H1 (cell line): ENCODE measurements around the gene COTL1. TPM values are rescaled to one million over a fixed set of nuclear protein-coding genes. Genes with fewer than 3 reads are reported as not detected.

ENCODE experiments used
- CTCF ChIA-PET: fragments of 300-600 bp; sonication (Branson Sonifier 250); formaldehyde crosslinking; loops from one replicate; lab custom pipeline; 2021; ENCODE audit not compliant: partially characterized antibody; lab: Charles Lee
- POLR2A ChIA-PET: fragments of 300-600 bp; sonication (Branson Sonifier 250); formaldehyde crosslinking; loops from one replicate; lab custom pipeline; 2021; ENCODE audit warnings: inconsistent platforms; ENCODE audit not compliant: partially characterized antibody; lab: Charles Lee
- DNase-seq, 2 experiments: peaks; one replicate each; pipeline versions ENCODE4 v3.0.0 to v3.0.0-alpha.2; 2010 to 2022; ENCODE audit warnings: low spot score in 2 of 2, low read depth in 1 of 2, mixed read lengths in 1 of 2
- FAIRE-seq: peaks from 2 replicates; lab custom pipeline; 2011; peaks lifted over from hg19 to GRCh38; lab: Jason Lieb, UNC
- H2AFZ ChIP-seq: 2 replicates; pipeline ENCODE4 v1.8.1; 2012; ENCODE audit warnings: low read length, inconsistent platforms
- H2AK5ac ChIP-seq: 2 replicates; pipeline ENCODE4 v1.6.1; 2013; ENCODE audit warnings: low read depth, low read length
- H2BK120ac ChIP-seq: replicated peaks from 2 replicates; pipeline ENCODE3; 2013; ENCODE audit warnings: low read depth, low read length, inconsistent platforms
- H2BK12ac ChIP-seq: 2 replicates; pipeline ENCODE4 v1.6.1; 2013; ENCODE audit warnings: low read depth, low read length
- H2BK15ac ChIP-seq: 2 replicates; pipeline ENCODE4 v1.6.1; 2013; ENCODE audit warnings: low read length
- H2BK20ac ChIP-seq: 2 replicates; pipeline ENCODE4 v1.6.1; 2013; ENCODE audit warnings: low read length
- H2BK5ac ChIP-seq: 2 replicates; pipeline ENCODE4 v1.6.1; 2013; ENCODE audit warnings: low read depth, low read length
- H3K14ac ChIP-seq: 2 replicates; pipeline ENCODE4 v1.6.1; 2013; ENCODE audit warnings: inconsistent platforms; ENCODE audit not compliant: insufficient read length
- H3K18ac ChIP-seq: 2 replicates; pipeline ENCODE4 v1.6.1; 2013; ENCODE audit warnings: low read length; ENCODE audit errors: extremely low read depth
- H3K23ac ChIP-seq: 2 replicates; pipeline ENCODE4 v1.6.1; 2013; ENCODE audit warnings: inconsistent platforms; ENCODE audit not compliant: insufficient read length
- H3K23me2 ChIP-seq: 2 replicates; pipeline ENCODE4 v1.6.1; 2013; ENCODE audit warnings: low read depth, low read length
- H3K27ac ChIP-seq: 2 replicates; pipeline ENCODE4 v1.6.1; 2011; ENCODE audit warnings: low read depth, low read length, inconsistent platforms
- H3K27me3 ChIP-seq, 4 experiments: replicated peaks in 1 of 4; 1 replicate in 1 of 4; 2 replicates in 3 of 4; pipeline versions ENCODE4 v1.6.1 to v1.8.1; 2011 to 2013; ENCODE audit warnings: low read length in 3 of 4, mild to moderate bottlenecking in 3 of 4, inconsistent platforms in 2 of 4, mixed read lengths in 2 of 4, moderate library complexity in 1 of 4; ENCODE audit not compliant: control insufficient read depth in 3 of 4, insufficient read depth in 3 of 4; ENCODE audit errors: extremely low read depth in 1 of 4
- H3K36me3 ChIP-seq, 4 experiments: 2 replicates each; pipeline versions ENCODE4 v1.6.1 to v1.8.1; 2011 to 2013; ENCODE audit warnings: mild to moderate bottlenecking in 4 of 4, low read length in 3 of 4, moderate library complexity in 2 of 4, control low read depth in 1 of 4, inconsistent platforms in 1 of 4; ENCODE audit not compliant: insufficient read depth in 4 of 4, control insufficient read depth in 2 of 4
- H3K4ac ChIP-seq: replicated peaks from 2 replicates; pipeline ENCODE3; 2013; ENCODE audit warnings: low read length, low read depth, mixed read lengths, inconsistent platforms; ENCODE audit not compliant: insufficient read length
- H3K4me1 ChIP-seq, 4 experiments: replicated peaks in 1 of 4; 1 replicate in 1 of 4; 2 replicates in 3 of 4; pipeline versions ENCODE4 v1.6.1 to v1.8.1; 2011 to 2013; ENCODE audit warnings: low read length in 3 of 4, inconsistent platforms in 2 of 4, mixed read lengths in 1 of 4; ENCODE audit not compliant: insufficient read depth in 4 of 4, control insufficient read depth in 3 of 4
- H3K4me2 ChIP-seq, 2 experiments: 2 replicates each; pipeline versions ENCODE4 v1.6.1 to v1.8.1; 2011 to 2013; ENCODE audit warnings: low read depth in 2 of 2, low read length in 2 of 2, control low read depth in 1 of 2, inconsistent platforms in 1 of 2, mild to moderate bottlenecking in 1 of 2; ENCODE audit not compliant: insufficient read depth in 1 of 2
- H3K4me3 ChIP-seq, 4 experiments: fragments of 200-600, 300-600 bp in 1 of 4; sonication (generic), shearing (Covaris generic), sonication (Bioruptor Twin) in 1 of 4; 2 replicates each; pipeline versions ENCODE4 v1.5.1 to v1.8.1; 2011 to 2016; ENCODE audit warnings: low read length in 4 of 4, low read depth in 3 of 4, control low read depth in 2 of 4, inconsistent platforms in 2 of 4, mild to moderate bottlenecking in 2 of 4, mixed read lengths in 1 of 4, moderate library complexity in 1 of 4; ENCODE audit not compliant: insufficient read depth in 2 of 4; ENCODE audit errors: extremely low read depth in 1 of 4
- H3K56ac ChIP-seq: replicated peaks from 2 replicates; pipeline ENCODE3; 2013; ENCODE audit warnings: low read depth, mild to moderate bottlenecking, mixed read lengths, low read length, inconsistent platforms; ENCODE audit not compliant: insufficient read length
- H3K79me1 ChIP-seq: 2 replicates; pipeline ENCODE4 v1.6.1; 2013; ENCODE audit warnings: low read depth, low read length, control low read depth
- H3K79me2 ChIP-seq, 2 experiments: 2 replicates each; pipeline versions ENCODE4 v1.6.1 to v1.8.1; 2012 to 2013; ENCODE audit warnings: low read length in 2 of 2, mild to moderate bottlenecking in 2 of 2, inconsistent platforms in 1 of 2; ENCODE audit not compliant: insufficient read depth in 2 of 2, control insufficient read depth in 1 of 2
- H3K9ac ChIP-seq, 4 experiments: replicated peaks in 1 of 4; 1 replicate in 1 of 4; 2 replicates in 3 of 4; pipeline versions ENCODE4 v1.6.1 to v1.8.1; 2011 to 2013; ENCODE audit warnings: low read depth in 3 of 4, low read length in 3 of 4, control low read depth in 2 of 4, mild to moderate bottlenecking in 2 of 4, moderate library complexity in 2 of 4, inconsistent platforms in 1 of 4; ENCODE audit errors: extremely low read depth in 1 of 4
- H3K9me3 ChIP-seq, 2 experiments: 2 replicates each; pipeline versions ENCODE4 v1.6.1 to v1.8.1; 2012 to 2013; ENCODE audit warnings: mild to moderate bottlenecking in 2 of 2, moderate library complexity in 2 of 2, control low read depth in 1 of 2, inconsistent platforms in 1 of 2, low read depth in 1 of 2, low read length in 1 of 2, mixed read lengths in 1 of 2; ENCODE audit not compliant: insufficient read depth in 2 of 2
- H4K20me1 ChIP-seq, 2 experiments: replicated peaks in 1 of 2; 2 replicates each; pipeline versions ENCODE3 to v1.8.1; 2011 to 2013; ENCODE audit warnings: inconsistent platforms in 2 of 2, low read length in 2 of 2, mild to moderate bottlenecking in 1 of 2; ENCODE audit not compliant: insufficient read depth in 2 of 2, control insufficient read depth in 1 of 2
- H4K5ac ChIP-seq: 2 replicates; pipeline ENCODE4 v1.6.1; 2013; ENCODE audit warnings: low read length, low read depth, mixed read lengths, inconsistent platforms; ENCODE audit not compliant: insufficient read length
- H4K8ac ChIP-seq: 2 replicates; pipeline ENCODE4 v1.8.0; 2013; ENCODE audit warnings: mild to moderate bottlenecking, moderate library complexity, low read length, inconsistent platforms; ENCODE audit not compliant: insufficient read depth; ENCODE audit errors: extremely low read depth
- H4K91ac ChIP-seq: replicated peaks from 2 replicates; pipeline ENCODE3; 2013; ENCODE audit warnings: low read length, mixed read lengths, inconsistent platforms; ENCODE audit not compliant: insufficient read length
- CTBP2 ChIP-seq: IDR thresholded peaks from 2 replicates; pipeline ENCODE4 v1.7.0; 2011; ENCODE audit warnings: borderline replicate concordance, mild to moderate bottlenecking, moderate library complexity, mixed read lengths, low read length; ENCODE audit not compliant: insufficient read depth, insufficient read length
- JUN ChIP-seq: IDR thresholded peaks from 2 replicates; pipeline ENCODE4 v1.6.1; 2011; ENCODE audit warnings: low read depth, mild to moderate bottlenecking, improper control_type of control experiment, low read length
- WGBS, 2 experiments: shearing (Covaris generic) in 1 of 2; methylation state at CpG; one replicate each; pipeline versions ENCODE4 v1.1.6 to v1.1.7; 2013 to 2015; ENCODE audit warnings: low lambda C conversion rate in 2 of 2, mixed read lengths in 2 of 2, inconsistent platforms in 1 of 2, low coverage in 1 of 2, missing lambda C conversion rate in 1 of 2; ENCODE audit not compliant: insufficient replicate concordance in 2 of 2, insufficient coverage in 1 of 2, insufficient read length in 1 of 2; ENCODE audit errors: extremely low coverage in 1 of 2, missing lambda C conversion rate in 1 of 2; 5-methylcytosine and 5-hydroxymethylcytosine counted together
- polyA plus RNA-seq, 7 experiments: library from polyadenylated mRNA; depleted of rRNA in 3 of 7; stranded (reverse) in 5 of 7; unstranded in 2 of 7; fragments of >200 nt in 5 of 7; fragments of 200-250 nt in 2 of 7; gene quantifications; 1 replicate in 5 of 7; 2 replicates in 1 of 7; 4 replicates in 1 of 7; pipeline versions ENCODE4 v1.2.1 to v1.2.3, GENCODE V29; 2011 to 2013; ENCODE audit warnings: missing spikeins in 2 of 7, mixed read lengths in 2 of 7
- total RNA-seq: library from RNA; stranded (reverse); fragmentation: NEBNext Ultra II Directional; extraction: Animal tissue kit (Norgen Biotek cat#: 25700); gene quantifications from 2 replicates; pipeline ENCODE4 v1.2.1, GENCODE V29; 2021

Gene COTL1
- total and polyA plus RNA-seq, 2 of the 8 experiments (the other 6 are each of a cell fraction or from before 2014, with no cell fraction given) = 59.2 to 183 TPM

DNA sequence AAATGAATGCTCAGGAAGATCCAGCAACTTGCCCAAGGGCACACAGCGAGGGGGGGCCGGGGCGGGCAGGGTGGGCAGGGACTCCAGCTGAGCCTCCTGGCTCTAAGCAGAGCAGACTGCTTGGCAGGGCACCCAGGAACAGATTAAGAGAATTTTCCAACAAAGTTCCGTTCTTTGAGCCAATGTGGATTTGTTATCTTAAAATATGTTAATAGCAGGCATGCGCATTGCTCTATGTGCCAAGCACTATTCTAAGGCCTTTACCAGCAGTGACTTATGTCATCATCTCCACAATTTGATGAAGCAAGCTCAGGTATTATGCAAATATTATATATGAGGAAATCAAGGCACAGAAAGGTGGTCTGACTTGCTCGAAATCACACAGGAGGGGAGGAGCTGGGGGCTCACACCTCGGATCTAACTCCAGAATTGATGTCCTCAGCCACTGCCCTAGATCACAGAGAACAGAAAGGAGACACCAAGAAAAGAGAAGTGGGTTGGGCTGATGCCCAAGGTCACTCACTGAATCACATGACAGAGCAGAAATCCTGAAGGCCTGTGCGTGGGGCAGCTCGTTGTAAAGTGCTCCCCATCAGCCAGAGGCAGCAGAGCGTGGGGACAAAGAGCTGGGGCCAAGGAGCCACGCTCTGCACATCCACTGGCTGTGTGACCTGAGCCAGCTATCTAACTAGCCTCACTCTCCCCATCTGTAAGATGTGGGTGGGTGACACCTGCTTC, 90.2 kb downstream of the COTL1 start:
- H3K4me1 ChIP-seq = peaks cover 5 to 17% (median 11%) of the 10 kb centered on the region in 4 experiments
- no peak overlapping the region for H3K4me3 ChIP-seq
- no peaks in the 10 kb centered on the region for H3K23me2 ChIP-seq
- H4K8ac ChIP-seq = no peak overlapping the region
- H2BK12ac ChIP-seq = no peak overlapping the region
- H2BK15ac ChIP-seq = no peak overlapping the region
- H3K4me2 ChIP-seq = no peak overlapping the region
- DNase-seq (no peak), FAIRE-seq (no peak)
- no peak overlapping the region for H3K23ac ChIP-seq
- no peak overlapping the region for H2BK120ac ChIP-seq
- no peak overlapping the region for H3K18ac ChIP-seq
- H3K79me1 ChIP-seq = no peaks in the 10 kb centered on the region
- no peak overlapping the region for H2AFZ ChIP-seq
- H3K56ac ChIP-seq = no peak overlapping the region
- no peak overlapping the region for H2BK20ac ChIP-seq
- no peak overlapping the region for H3K4ac ChIP-seq
- no peak overlapping the region for H2AK5ac ChIP-seq
- no peak overlapping the region for H3K9ac ChIP-seq
- TF ChIP-seq CTBP2 (no peak), JUN (no peak)
- 87% methylated on average over 11 of the region's 11 CpGs; no CpG with 5 or more reads in 1 of the 2 experiments for WGBS, 2 experiments
- no peak overlapping the region; the same call in 1 of the 2 replicates for H2BK5ac ChIP-seq
- POLR2A ChIA-PET = interaction anchor here (0.7 to 1.4 kb wide), 3 partner anchors 9 to 102 kb away, joined by 3 read pairs; no protein-coding TSS in a partner anchor
- H3K36me3 ChIP-seq = no peaks in the 10 kb centered on the region
- no peak overlapping the region for H4K91ac ChIP-seq
- H4K5ac ChIP-seq = no peak overlapping the region
- H3K27ac ChIP-seq = no peak overlapping the region
- no peaks in the 10 kb centered on the region; a peak in 1 of 7 replicates for H3K27me3 ChIP-seq
- peaks cover 7 to 10% of the 10 kb centered on the region in 2 experiments for H3K9me3 ChIP-seq
- CTCF ChIA-PET = interaction anchor here (0.7 to 4.0 kb wide), 11 partner anchors 10 to 210 kb away, joined by 3 to 34 read pairs (median 4); no protein-coding TSS in a partner anchor
- no peaks in the 10 kb centered on the region for H4K20me1 ChIP-seq
- no peaks in the 10 kb centered on the region for H3K79me2 ChIP-seq
- no peak overlapping the region for H3K14ac ChIP-seq
